HepG2 (cell line): ENCODE measurements around the gene SYPL1. TPM values are rescaled to one million over a fixed set of nuclear protein-coding genes. Genes with fewer than 3 reads are reported as not detected.

Experiments
- AKAP8 ChIP-seq: sonication (generic); formaldehyde crosslinking; IDR thresholded peaks from 2 replicates; pipeline ENCODE4 v1.5.1; 2020; ENCODE audit warnings: mild to moderate bottlenecking, missing genetic modification reagents
- ARNTL ChIP-seq: sonication (generic); formaldehyde crosslinking; IDR thresholded peaks from 2 replicates; pipeline ENCODE4 v1.4.0; 2020; ENCODE audit warnings: mild to moderate bottlenecking, missing genetic modification reagents
- BORCS8-MEF2B ChIP-seq: sonication (generic); formaldehyde crosslinking; IDR thresholded peaks from 2 replicates; pipeline ENCODE4 v1.8.0; 2022; ENCODE audit warnings: mild to moderate bottlenecking, missing genetic modification reagents
- CHD2 ChIP-seq: IDR thresholded peaks from 2 replicates; pipeline ENCODE4 v1.6.1; 2011; ENCODE audit warnings: low read depth, low read length, improper control_type of control experiment
- EP300 ChIP-seq, 3 experiments: sonication (generic) in 1 of 3; formaldehyde crosslinking in 1 of 3; IDR thresholded peaks; 2 replicates each; pipeline versions ENCODE4 v1.5.1 to v1.6.1; 2011 to 2020; ENCODE audit warnings: low read depth in 2 of 3, low read length in 2 of 3, borderline replicate concordance in 1 of 3, improper control_type of control experiment in 1 of 3, mild to moderate bottlenecking in 1 of 3, missing genetic modification reagents in 1 of 3, moderate library complexity in 1 of 3
- FOXK2 ChIP-seq: fragments of 450-650 bp; IDR thresholded peaks from 2 replicates; pipeline ENCODE4 v1.6.1; 2016
- GABPA ChIP-seq, 2 experiments: IDR thresholded peaks; 2 replicates each; pipeline ENCODE4 v1.6.1; 2011 to 2016; ENCODE audit warnings: low read depth in 2 of 2, low read length in 1 of 2, missing biosample characterization in 1 of 2, missing genetic modification characterization in 1 of 2
- HDAC6 ChIP-seq: fragments of 200-600 bp; sonication (generic); IDR thresholded peaks from 2 replicates; pipeline ENCODE4 v1.7.0; 2017; ENCODE audit warnings: mild to moderate bottlenecking, antibody characterized with exemption, low read length, low read depth
- KLF13 ChIP-seq: sonication (generic); formaldehyde crosslinking; IDR thresholded peaks from 2 replicates; pipeline ENCODE4 v1.4.0; 2020; ENCODE audit warnings: mild to moderate bottlenecking, missing genetic modification reagents
- MAFG ChIP-seq: sonication (generic); formaldehyde crosslinking; IDR thresholded peaks from 2 replicates; pipeline ENCODE4 v1.5.1; 2020; ENCODE audit warnings: mild to moderate bottlenecking, missing genetic modification reagents
- NCOA5 ChIP-seq: sonication (generic); formaldehyde crosslinking; IDR thresholded peaks from 2 replicates; pipeline ENCODE4 v1.4.0; 2020; ENCODE audit warnings: missing genetic modification reagents
- NFYC ChIP-seq: IDR thresholded peaks from 2 replicates; pipeline ENCODE4 v1.6.1; 2016; ENCODE audit warnings: missing genetic modification reagents, missing compliant biosample characterization
- NR1H2 ChIP-seq: sonication (generic); formaldehyde crosslinking; IDR thresholded peaks from 2 replicates; pipeline ENCODE4 v1.8.1; 2022; ENCODE audit warnings: low read depth, missing genetic modification reagents, borderline replicate concordance
- REPIN1 ChIP-seq: sonication (generic); formaldehyde crosslinking; IDR thresholded peaks from 2 replicates; pipeline ENCODE4 v1.8.0; 2022; ENCODE audit warnings: missing genetic modification reagents, low read depth, mild to moderate bottlenecking, borderline replicate concordance
- RXRB ChIP-seq: IDR thresholded peaks from 2 replicates; pipeline ENCODE4 v1.6.1; 2016; ENCODE audit warnings: borderline replicate concordance, missing genetic modification reagents, missing compliant biosample characterization
- SMC3 ChIP-seq: IDR thresholded peaks from 2 replicates; pipeline ENCODE4 v1.6.1; 2011; ENCODE audit warnings: low read length, improper control_type of control experiment
- SNAPC2 ChIP-seq: sonication (generic); formaldehyde crosslinking; IDR thresholded peaks from 2 replicates; pipeline ENCODE4 v1.8.1; 2022; ENCODE audit warnings: mild to moderate bottlenecking, missing genetic modification reagents
- SP5 ChIP-seq: IDR thresholded peaks from 2 replicates; pipeline ENCODE4 v1.6.1; 2016; ENCODE audit warnings: low read depth, borderline replicate concordance
- ZFP36L2 ChIP-seq: sonication (generic); formaldehyde crosslinking; IDR thresholded peaks from 2 replicates; pipeline ENCODE4 v1.4.0; 2020; ENCODE audit warnings: missing genetic modification reagents
- ZFP37 ChIP-seq: sonication (generic); formaldehyde crosslinking; IDR thresholded peaks from 2 replicates; pipeline ENCODE4 v1.4.0; 2020; ENCODE audit warnings: missing genetic modification reagents, borderline replicate concordance
- ZNF343 ChIP-seq: sonication (generic); formaldehyde crosslinking; IDR thresholded peaks from 2 replicates; pipeline ENCODE4 v1.4.0; 2020; ENCODE audit warnings: mild to moderate bottlenecking, missing genetic modification reagents
- ZNF441 ChIP-seq: sonication (generic); formaldehyde crosslinking; IDR thresholded peaks from 2 replicates; pipeline ENCODE4 v1.7.0; 2021; ENCODE audit warnings: missing genetic modification reagents, borderline replicate concordance
- ZNF567 ChIP-seq: sonication (generic); formaldehyde crosslinking; IDR thresholded peaks from 2 replicates; pipeline ENCODE4 v1.8.1; 2023; ENCODE audit warnings: mild to moderate bottlenecking, missing genetic modification reagents, borderline replicate concordance
- ZNF605 ChIP-seq: sonication (generic); formaldehyde crosslinking; IDR thresholded peaks from 2 replicates; pipeline ENCODE4 v1.8.0; 2022; ENCODE audit warnings: mild to moderate bottlenecking, missing genetic modification reagents
- ZNF713 ChIP-seq: sonication (generic); formaldehyde crosslinking; IDR thresholded peaks from 2 replicates; pipeline ENCODE4 v1.4.0; 2020; ENCODE audit warnings: mild to moderate bottlenecking, missing genetic modification reagents
- ZNF749 ChIP-seq: sonication (generic); formaldehyde crosslinking; IDR thresholded peaks from 2 replicates; pipeline ENCODE4 v1.8.0; 2022; ENCODE audit warnings: mild to moderate bottlenecking, missing genetic modification reagents, moderate library complexity, borderline replicate concordance
- ZNF850 ChIP-seq: sonication (generic); formaldehyde crosslinking; conservative IDR thresholded peaks from 2 replicates; pipeline ENCODE4 v1.9.0; 2021; ENCODE audit warnings: mild to moderate bottlenecking, missing genetic modification reagents
- ZNF891 ChIP-seq: sonication (generic); formaldehyde crosslinking; IDR thresholded peaks from 2 replicates; pipeline ENCODE4 v1.5.0; 2020; ENCODE audit warnings: mild to moderate bottlenecking, missing genetic modification reagents
- polyA plus RNA-seq, 8 experiments: library from polyadenylated mRNA; depleted of rRNA in 3 of 8; stranded (reverse) in 7 of 8; unstranded in 1 of 8; fragments of >200 nt; fragmentation: Illumina TruSeq in 4 of 8; extraction: Trizol in 4 of 8; gene quantifications; 2 replicates each; pipeline versions ENCODE4 v1.2.1 to v1.2.3, GENCODE V29; 2011 to 2016; ENCODE audit warnings: low read depth in 4 of 8, missing spikeins in 1 of 8, mixed read lengths in 1 of 8; ENCODE audit not compliant: insufficient read depth in 1 of 8
- total RNA-seq, 5 experiments: library from RNA; depleted of rRNA; stranded (reverse); fragments of >200 nt; fragmentation: Illumina TruSeq; extraction: Trizol; gene quantifications; 2 replicates each; pipeline ENCODE4 v1.2.3, GENCODE V29; 2016; ENCODE audit warnings: low read depth in 1 of 5
- TF ChIP-seq, protein P1 (sequence below): sonication (generic); formaldehyde crosslinking; IDR thresholded peaks from 2 replicates; pipeline ENCODE4 v1.5.0; 2020; ENCODE audit warnings: missing genetic modification reagents
- TF ChIP-seq, protein P2 (sequence below): sonication (generic); formaldehyde crosslinking; IDR thresholded peaks from 2 replicates; pipeline ENCODE4 v1.5.0; 2020; ENCODE audit warnings: missing genetic modification reagents

Gene SYPL1
- total and polyA plus RNA-seq, 2 of the 13 experiments (the other 11 are each of a cell fraction or from before 2014, with no cell fraction given), result 27.5 to 40.2 TPM

DNA sequence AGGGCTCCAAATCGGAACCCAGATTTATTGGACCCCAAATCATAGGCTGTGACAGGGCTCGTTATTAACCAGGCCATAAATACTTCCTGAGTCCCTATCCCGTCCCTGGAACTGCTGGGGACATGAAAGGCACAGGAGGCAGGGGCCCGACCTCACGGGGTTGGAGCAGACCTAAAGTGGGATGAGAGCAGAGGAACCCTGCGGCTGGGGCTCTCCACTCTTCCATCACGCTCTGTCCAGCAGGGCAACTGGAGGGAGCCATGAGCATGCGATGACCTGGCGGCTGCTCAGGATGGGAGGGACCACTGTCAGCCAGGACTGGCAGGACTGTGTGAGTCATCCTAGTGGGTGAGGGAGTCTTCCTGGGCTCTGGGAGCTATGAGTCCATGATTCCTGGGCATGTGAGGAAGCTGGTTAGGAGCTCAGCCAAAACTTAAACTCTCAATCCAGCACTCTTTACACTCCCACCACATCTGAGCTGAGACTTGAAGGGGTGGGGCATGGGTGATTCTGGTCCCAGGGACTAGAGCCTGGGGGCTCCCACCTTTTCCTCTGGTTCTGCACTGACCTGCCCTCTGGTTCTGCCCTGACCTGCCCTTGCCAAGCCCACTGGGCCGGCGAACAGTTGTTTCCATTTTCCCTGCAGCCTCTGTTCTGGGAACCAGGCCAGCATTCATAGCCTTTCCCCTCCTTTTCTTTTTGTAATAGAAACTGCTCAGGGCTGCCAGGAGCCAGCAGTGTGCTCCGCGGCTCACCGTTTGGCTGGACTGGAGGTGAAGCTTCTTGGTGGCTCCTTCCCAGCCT is 47.1 kb downstream of the SYPL1 start (continued):
- TF ChIP-seq, protein P1, sequence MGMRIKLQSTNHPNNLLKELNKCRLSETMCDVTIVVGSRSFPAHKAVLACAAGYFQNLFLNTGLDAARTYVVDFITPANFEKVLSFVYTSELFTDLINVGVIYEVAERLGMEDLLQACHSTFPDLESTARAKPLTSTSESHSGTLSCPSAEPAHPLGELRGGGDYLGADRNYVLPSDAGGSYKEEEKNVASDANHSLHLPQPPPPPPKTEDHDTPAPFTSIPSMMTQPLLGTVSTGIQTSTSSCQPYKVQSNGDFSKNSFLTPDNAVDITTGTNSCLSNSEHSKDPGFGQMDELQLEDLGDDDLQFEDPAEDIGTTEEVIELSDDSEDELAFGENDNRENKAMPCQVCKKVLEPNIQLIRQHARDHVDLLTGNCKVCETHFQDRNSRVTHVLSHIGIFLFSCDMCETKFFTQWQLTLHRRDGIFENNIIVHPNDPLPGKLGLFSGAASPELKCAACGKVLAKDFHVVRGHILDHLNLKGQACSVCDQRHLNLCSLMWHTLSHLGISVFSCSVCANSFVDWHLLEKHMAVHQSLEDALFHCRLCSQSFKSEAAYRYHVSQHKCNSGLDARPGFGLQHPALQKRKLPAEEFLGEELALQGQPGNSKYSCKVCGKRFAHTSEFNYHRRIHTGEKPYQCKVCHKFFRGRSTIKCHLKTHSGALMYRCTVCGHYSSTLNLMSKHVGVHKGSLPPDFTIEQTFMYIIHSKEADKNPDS (CRISPR knock-in tag), result no peak
- TF ChIP-seq CHD2 (no peak), ZNF713 (CRISPR knock-in tag) (0 out of 2 replicates have a peak, but pooled peaks have one; percentile 31), ZNF605 (CRISPR knock-in tag) (0 out of 2 replicates have a peak, but pooled peaks have one; percentile 5), ZNF343 (no peak), NCOA5 (CRISPR knock-in tag) (no peak), NFYC (CRISPR knock-in tag) (no peak), ZFP36L2 (no peak), ZNF850 (no peak), GABPA (IDR thresholded peaks at IDR 0.05; ENCODE audit: low read depth, low read length) (no peak), GABPA (CRISPR knock-in tag; IDR thresholded peaks at IDR 0.05; ENCODE audit: low read depth) (no peak), ZNF891 (CRISPR knock-in tag) (peak; percentile 59), ZFP37 (no peak), MAFG (no peak), SP5 (CRISPR knock-in tag) (peak; percentile 54; the same call in 1 of the 2 replicates), AKAP8 (0 out of 2 replicates have a peak, but pooled peaks have one; percentile 31), KLF13 (CRISPR knock-in tag) (no peak), NR1H2 (CRISPR knock-in tag) (no peak), ZNF567 (CRISPR knock-in tag) (no peak), HDAC6 (no peak), BORCS8-MEF2B (CRISPR knock-in tag) (no peak), ZNF749 (CRISPR knock-in tag) (no peak), REPIN1 (CRISPR knock-in tag) (no peak), ZNF441 (CRISPR knock-in tag) (no peak), ARNTL (CRISPR knock-in tag) (no peak), FOXK2 (no peak), EP300 (IDR thresholded peaks at IDR 0.05; ENCODE audit: low read depth in 2 of 2, low read length in 2 of 2) (no peak), EP300 (CRISPR knock-in tag; IDR thresholded peaks at IDR 0.05; ENCODE audit: borderline replicate concordance) (no peak), SNAPC2 (CRISPR knock-in tag) (no peak), SMC3 (no peak), RXRB (CRISPR knock-in tag) (0 out of 2 replicates have a peak, but pooled peaks have one; percentile 36)
- TF ChIP-seq, protein P2, sequence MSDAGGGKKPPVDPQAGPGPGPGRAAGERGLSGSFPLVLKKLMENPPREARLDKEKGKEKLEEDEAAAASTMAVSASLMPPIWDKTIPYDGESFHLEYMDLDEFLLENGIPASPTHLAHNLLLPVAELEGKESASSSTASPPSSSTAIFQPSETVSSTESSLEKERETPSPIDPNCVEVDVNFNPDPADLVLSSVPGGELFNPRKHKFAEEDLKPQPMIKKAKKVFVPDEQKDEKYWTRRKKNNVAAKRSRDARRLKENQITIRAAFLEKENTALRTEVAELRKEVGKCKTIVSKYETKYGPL (CRISPR knock-in tag), result no peak
